Mesodermal cell (in vitro differentiated cells): ENCODE data around the gene PCDH15.
"Not testable (repeated sequence)": the region's sequence is repeated elsewhere in the genome, so short reads cannot be mapped to it uniquely, and the experiment has no call there.

Source experiments
- H3K27ac ChIP-seq: 2 replicates; pipeline ENCODE4 v1.7.0; 2013; ENCODE audit warnings: mild to moderate bottlenecking, low read depth, low read length, moderate library complexity; ENCODE audit not compliant: severe bottlenecking
- H3K36me3 ChIP-seq: 2 replicates; pipeline ENCODE4 v1.7.1; 2013; ENCODE audit warnings: mild to moderate bottlenecking, low read length, moderate library complexity; ENCODE audit not compliant: control insufficient read depth, insufficient read depth
- H3K4me1 ChIP-seq: one replicate; pipeline ENCODE4 v1.7.1; 2013; ENCODE audit warnings: mild to moderate bottlenecking, low read length; ENCODE audit not compliant: insufficient read depth, control insufficient read depth, poor library complexity, severe bottlenecking
- H3K4me3 ChIP-seq: 2 replicates; pipeline ENCODE4 v1.7.0; 2013; ENCODE audit warnings: low read length, control low read depth, mild to moderate bottlenecking; ENCODE audit not compliant: insufficient read depth, poor library complexity, severe bottlenecking; ENCODE audit errors: extremely low read depth
- H3K9me3 ChIP-seq: 2 replicates; pipeline ENCODE4 v1.7.1; 2013; ENCODE audit warnings: mild to moderate bottlenecking, low read length, moderate library complexity; ENCODE audit not compliant: control insufficient read depth
- WGBS, 2 experiments: methylation state at CpG; one replicate each; pipeline ENCODE4 v1.1.5; 2013; ENCODE audit warnings: missing lambda C conversion rate in 2 of 2; ENCODE audit not compliant: insufficient coverage in 2 of 2; 5-methylcytosine and 5-hydroxymethylcytosine counted together

The PCDH15 gene

DNA sequence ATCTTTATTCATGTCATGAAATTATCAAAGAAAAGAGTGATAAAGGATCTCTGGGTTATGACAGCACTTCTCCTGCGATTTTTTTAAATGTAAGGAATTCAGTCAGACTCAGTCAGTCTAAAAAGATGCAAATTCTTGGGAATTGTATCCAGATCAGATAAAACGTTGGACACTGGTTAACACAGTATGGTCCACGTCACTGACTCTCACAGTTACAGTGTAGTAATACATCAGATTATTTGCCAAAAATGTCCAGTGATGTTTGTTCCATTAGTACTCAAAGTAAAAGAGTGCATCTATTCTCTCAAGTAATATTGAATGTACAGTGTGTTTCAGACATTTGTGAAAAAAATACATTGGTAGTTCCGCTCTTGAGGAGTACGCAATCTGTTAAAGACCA lies 224.5 kb downstream of the PCDH15 start:
- no peaks in the 10 kb centered on the region for H3K9me3 ChIP-seq
- 88 to 90% methylated on average over 2 to 3 of the region's 5 CpGs for WGBS, 2 experiments
- H3K4me1 ChIP-seq, result no peaks in the 10 kb centered on the region
- H3K36me3 ChIP-seq, result no peaks in the 10 kb centered on the region
- H3K27ac ChIP-seq, result no peak overlapping the region
- H3K4me3 ChIP-seq, result no peak overlapping the region

DNA sequence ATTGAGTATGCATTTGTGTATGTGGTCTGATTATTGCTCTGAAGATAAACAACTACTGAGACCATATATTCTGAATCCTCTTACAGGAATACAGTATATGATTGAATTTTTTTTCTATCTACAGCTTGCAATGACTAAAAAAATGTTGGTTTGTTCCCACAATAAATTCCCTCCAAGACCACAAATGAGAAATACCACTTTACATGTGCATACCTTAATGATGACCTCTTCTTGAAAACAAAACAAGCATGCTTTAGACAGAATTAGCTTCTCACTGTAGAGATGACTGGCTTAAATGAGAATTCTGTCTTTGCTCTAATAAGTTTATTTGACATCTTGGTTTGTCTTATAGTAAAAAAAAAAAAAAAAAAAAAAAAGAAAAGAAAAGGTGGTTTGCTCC lies 241.5 kb downstream of the PCDH15 start:
- Histone ChIP-seq H3K9me3 (no peaks in the 10 kb centered on the region), H3K36me3 (no peaks in the 10 kb centered on the region), H3K4me3 (no peak overlapping the region), H3K4me1 (peaks cover 5% of the 10 kb centered on the region), H3K27ac (no peak overlapping the region)

DNA sequence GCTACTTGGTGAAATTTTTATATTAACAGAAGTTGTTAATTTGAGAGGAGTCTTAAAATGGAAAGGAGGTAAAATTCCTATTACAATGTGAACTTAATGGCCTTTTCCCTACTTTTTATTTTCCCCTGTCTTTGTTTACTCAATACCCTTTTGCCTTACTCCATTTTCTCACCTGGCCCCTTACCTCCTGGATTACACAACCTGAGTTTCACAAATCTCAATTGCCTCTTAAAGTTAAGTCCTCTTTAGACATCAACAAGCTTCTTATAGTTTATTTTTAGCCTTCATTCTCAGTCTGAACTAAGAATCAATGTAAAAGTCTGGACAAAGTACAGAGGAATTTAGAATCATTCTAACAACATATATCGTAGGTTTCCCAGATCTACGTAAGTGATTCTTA lies 247.0 kb downstream of the PCDH15 start:
- no CpG with 5 or more reads among the region's 2 CpGs for WGBS, 2 experiments
- no peaks in the 10 kb centered on the region for H3K9me3 ChIP-seq
- no peak overlapping the region for H3K4me3 ChIP-seq
- no peak overlapping the region for H3K27ac ChIP-seq
- no peaks in the 10 kb centered on the region for H3K36me3 ChIP-seq
- no peaks in the 10 kb centered on the region for H3K4me1 ChIP-seq

DNA sequence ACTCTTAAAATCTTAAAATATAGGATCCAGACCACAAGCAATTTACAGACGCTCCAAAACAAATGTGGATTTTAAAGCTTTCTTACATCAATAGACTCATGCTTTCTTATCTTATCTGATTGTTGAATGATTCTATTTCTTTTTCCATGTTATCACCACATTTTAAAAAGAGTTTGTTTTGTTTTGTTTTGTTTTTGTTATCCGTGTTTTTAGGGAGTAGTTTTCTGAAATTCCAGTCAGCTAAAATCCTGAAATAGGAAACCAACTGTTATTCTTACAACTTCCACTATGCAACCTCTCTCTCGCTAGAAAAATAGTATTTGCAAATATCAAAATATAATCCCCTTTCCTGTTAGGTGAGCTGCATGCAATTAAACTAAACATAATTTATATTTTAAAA lies 251.0 kb downstream of the PCDH15 start:
- H3K9me3 ChIP-seq, result no peaks in the 10 kb centered on the region
- no peaks in the 10 kb centered on the region for H3K4me1 ChIP-seq
- no peak overlapping the region for H3K4me3 ChIP-seq
- H3K36me3 ChIP-seq, result no peaks in the 10 kb centered on the region
- no peak overlapping the region for H3K27ac ChIP-seq
- WGBS, 2 experiments, result no CpG with 5 or more reads among the region's 3 CpGs

DNA sequence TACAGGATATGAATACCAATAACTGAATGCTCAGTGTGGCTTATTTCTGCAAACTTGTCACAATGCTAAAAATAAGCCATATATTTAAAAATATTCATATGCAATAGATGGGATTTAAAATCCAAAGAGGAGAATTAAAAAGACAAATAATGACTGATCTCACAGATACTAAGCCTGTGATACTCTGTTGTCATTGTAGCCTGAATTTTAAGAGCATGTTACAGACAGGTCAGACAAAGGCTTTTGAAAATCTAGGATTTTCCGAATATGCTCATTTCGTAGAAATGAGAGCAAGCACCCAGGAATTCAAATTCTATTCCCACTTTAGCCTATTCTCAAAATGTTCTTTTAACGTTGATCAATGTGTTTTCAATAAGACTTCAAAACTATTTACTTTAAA lies 269.7 kb downstream of the PCDH15 start:
- Histone ChIP-seq H3K4me3 (no peak overlapping the region), H3K9me3 (no peaks in the 10 kb centered on the region), H3K27ac (no peak overlapping the region), H3K36me3 (no peaks in the 10 kb centered on the region), H3K4me1 (no peaks in the 10 kb centered on the region)
- 100% methylated on average over 1 of the region's 3 CpGs; no CpG with 5 or more reads in 1 of the 2 experiments for WGBS, 2 experiments

DNA sequence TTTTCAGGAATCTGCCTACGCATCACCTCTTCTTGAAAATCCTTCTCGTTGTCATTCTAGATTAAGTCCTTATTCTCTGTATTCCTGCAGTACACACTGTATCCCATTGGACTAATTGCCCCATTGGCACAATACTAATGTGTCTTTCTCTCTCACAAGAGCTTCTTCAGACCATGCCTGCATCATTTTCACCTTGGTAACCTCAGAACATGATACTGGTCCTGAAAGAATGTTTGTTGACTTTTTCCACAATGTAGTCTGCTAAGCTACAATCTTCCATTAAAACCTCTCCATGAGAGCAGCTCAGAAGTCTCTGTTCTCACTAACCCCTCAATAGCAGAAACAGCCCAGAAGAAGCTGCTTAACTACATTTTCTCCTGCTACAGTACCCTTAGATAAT lies 270.7 kb downstream of the PCDH15 start:
- no peak overlapping the region for H3K4me3 ChIP-seq
- no peaks in the 10 kb centered on the region for H3K9me3 ChIP-seq
- no peaks in the 10 kb centered on the region for H3K4me1 ChIP-seq
- 96 to 100% methylated on average over 2 of the region's 2 CpGs for WGBS, 2 experiments
- no peak overlapping the region for H3K27ac ChIP-seq
- H3K36me3 ChIP-seq, result no peaks in the 10 kb centered on the region

DNA sequence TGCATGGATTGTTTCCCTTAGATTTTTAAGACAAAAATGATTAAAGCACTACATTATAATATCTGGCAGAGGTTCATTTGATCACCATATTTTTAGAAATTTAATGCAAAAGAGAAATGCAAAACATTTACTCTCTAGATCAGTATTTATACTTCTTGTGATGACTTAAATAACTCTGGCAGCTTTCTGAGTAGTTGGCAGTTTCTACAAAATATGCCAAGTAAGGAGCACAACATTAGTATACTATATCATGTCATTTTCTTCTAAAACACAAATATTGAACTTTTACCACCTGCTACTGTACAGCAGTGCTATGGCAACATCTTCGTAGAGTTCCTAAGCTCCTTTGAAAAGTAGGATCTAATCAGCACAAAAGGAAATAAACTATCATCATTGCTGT lies 275.2 kb downstream of the PCDH15 start:
- Histone ChIP-seq H3K9me3 (no peaks in the 10 kb centered on the region), H3K27ac (no peak overlapping the region), H3K36me3 (no peaks in the 10 kb centered on the region), H3K4me1 (no peaks in the 10 kb centered on the region), H3K4me3 (no peak overlapping the region)
- WGBS, 2 experiments, result no CpG with 5 or more reads among the region's 1 CpG

DNA sequence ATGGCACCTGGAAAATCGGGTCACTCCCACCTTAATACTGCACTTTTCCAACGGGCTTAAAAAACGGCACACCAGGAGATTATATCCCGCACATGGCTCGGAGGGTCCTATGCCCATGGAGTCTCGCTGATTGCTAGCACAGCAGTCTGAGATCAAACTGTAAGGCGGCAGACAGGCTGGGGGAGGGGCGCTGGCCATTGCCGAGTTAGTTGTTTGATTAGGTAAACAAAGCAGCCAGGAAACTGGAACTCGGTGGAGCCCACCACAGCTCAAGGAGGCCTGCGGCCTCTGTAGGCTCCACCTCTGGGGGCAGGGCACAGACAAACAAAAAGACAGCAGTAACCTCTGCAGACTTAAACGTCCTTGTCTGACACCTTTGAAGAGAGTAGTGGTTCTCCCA lies 285.8 kb downstream of the PCDH15 start:
- WGBS, 2 experiments, result 77 to 97% methylated on average over 6 to 9 of the region's 12 CpGs
- H3K36me3 ChIP-seq, H3K9me3 ChIP-seq, H3K27ac ChIP-seq, H3K4me1 ChIP-seq, H3K4me3 ChIP-seq: not testable (repeated sequence)

DNA sequence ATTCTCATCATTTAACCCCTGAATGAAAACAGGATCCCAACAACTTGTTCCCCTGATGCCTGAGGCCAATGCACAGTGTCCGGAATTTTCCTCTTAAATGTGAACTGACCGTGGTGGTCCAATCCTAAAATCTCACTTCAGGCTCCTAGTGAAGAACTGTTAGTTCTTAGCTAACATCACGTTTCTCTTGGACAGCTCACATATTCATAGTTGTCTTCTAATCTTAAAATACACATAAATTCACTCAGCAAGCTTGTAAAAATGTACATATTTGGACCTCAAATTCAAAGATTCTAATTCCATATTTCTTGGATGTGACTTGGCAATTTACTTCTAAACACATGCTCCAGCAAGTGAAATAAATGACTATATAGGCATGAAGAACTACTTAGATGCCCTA lies 297.2 kb downstream of the PCDH15 start:
- 92 to 100% methylated on average over 2 to 3 of the region's 3 CpGs for WGBS, 2 experiments
- Histone ChIP-seq H3K27ac (no peak overlapping the region), H3K36me3 (no peaks in the 10 kb centered on the region), H3K9me3 (no peaks in the 10 kb centered on the region), H3K4me3 (no peak overlapping the region), H3K4me1 (peaks cover 6% of the 10 kb centered on the region)

DNA sequence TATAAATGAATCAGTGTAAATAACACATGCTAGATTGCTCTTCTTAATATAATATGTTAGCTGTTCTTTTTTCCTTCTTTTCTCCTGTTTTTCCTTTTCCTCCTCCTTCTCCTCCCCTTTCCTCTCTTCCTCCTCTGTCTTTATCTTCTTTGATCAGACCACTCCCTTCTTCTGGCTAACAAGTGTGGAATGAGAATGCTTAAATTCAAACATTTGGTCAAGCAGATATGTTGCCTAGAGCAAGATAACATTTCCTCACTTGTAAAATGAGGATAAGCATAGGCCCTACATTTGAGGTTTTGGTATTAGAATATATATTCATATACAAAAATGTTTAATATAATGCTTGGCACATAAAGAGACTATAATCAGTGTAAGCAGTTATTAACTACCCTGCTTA lies 299.1 kb downstream of the PCDH15 start:
- H3K9me3 ChIP-seq, result no peaks in the 10 kb centered on the region
- peaks cover 6% of the 10 kb centered on the region for H3K4me1 ChIP-seq

DNA sequence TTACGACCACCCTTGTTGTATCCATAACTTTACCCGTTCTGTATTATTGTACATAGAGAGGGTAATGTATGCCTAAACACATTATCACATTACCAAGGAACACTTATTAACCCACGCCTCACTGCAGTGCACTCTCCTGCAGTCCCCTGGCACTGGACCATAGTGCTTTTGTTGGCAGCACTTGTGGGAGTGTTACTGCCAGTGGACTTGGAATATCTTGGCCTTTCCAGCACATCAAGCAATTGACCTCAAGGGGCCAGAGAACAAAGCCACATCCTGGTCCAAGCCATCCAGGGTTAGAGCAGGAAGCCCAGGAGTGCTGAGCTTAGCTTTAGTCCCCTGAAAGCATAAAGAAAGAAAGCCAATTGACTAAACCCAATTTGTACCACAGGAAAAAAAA lies 304.2 kb downstream of the PCDH15 start:
- Histone ChIP-seq H3K4me3 (no peak overlapping the region), H3K9me3 (no peaks in the 10 kb centered on the region)
- WGBS, 2 experiments, result 100% methylated on average over 1 of the region's 3 CpGs; no CpG with 5 or more reads in 1 of the 2 experiments

More for the DNA sequence above, 299.1 kb downstream of the PCDH15 start:
- Histone ChIP-seq H3K27ac (no peak overlapping the region), H3K36me3 (no peaks in the 10 kb centered on the region), H3K4me3 (no peak overlapping the region)

DNA sequence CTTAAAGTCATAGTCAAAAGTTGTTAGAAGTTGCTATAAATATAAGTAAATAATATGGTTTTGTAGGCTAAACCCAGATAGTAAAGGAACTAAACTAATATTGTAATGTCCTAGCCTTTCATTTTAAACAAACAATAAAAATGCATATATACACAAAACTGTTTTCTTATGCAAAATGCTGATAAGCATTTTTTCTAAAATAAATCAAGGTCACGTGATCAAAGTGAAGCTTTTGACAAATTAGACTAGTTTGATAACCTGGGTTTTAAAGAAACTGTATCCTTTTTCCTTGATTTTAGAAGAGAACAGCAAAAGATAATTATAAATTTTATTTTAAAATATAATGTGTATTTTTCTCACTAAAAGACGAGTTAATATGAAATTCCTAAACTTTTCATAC lies 313.3 kb downstream of the PCDH15 start:
- no CpG with 5 or more reads among the region's 2 CpGs for WGBS, 2 experiments
- no peaks in the 10 kb centered on the region for H3K4me1 ChIP-seq
- no peak overlapping the region for H3K4me3 ChIP-seq
- H3K9me3 ChIP-seq, result no peaks in the 10 kb centered on the region
- H3K36me3 ChIP-seq, result no peaks in the 10 kb centered on the region
- no peak overlapping the region for H3K27ac ChIP-seq

More for the DNA sequence above, 304.2 kb downstream of the PCDH15 start:
- Histone ChIP-seq H3K4me1 (no peaks in the 10 kb centered on the region), H3K27ac (no peak overlapping the region), H3K36me3 (no peaks in the 10 kb centered on the region)
